K562 (cell line): ENCODE results near the gene SMCO1. TPM values are rescaled to one million over a fixed set of nuclear protein-coding genes. Genes with fewer than 3 reads are reported as not detected.

Source experiments
- DDX20 ChIP-seq: fragments of 450-650 bp; IDR thresholded peaks from 2 replicates; pipeline ENCODE4 v1.6.1; 2016; ENCODE audit warnings: missing genetic modification characterization, low read depth, mild to moderate bottlenecking, missing compliant biosample characterization, moderate library complexity
- GTF2E2 ChIP-seq: fragments of 200-800 bp; sonication (Bioruptor generic); IDR thresholded peaks from 2 replicates; pipeline ENCODE4 v1.6.1; 2016; ENCODE audit warnings: missing genetic modification characterization, missing compliant biosample characterization
- GTF2F1 ChIP-seq: IDR thresholded peaks from 2 replicates; pipeline ENCODE4 v1.6.1; 2011; ENCODE audit warnings: low read depth, low read length, improper control_type of control experiment
- HMG20B ChIP-seq: fragments of 250-450 bp; sonication (Bioruptor Pico); IDR thresholded peaks from 2 replicates; pipeline ENCODE4 v1.5.0; 2021; ENCODE audit warnings: mild to moderate bottlenecking
- HMGN3 ChIP-seq: IDR thresholded peaks from 2 replicates; pipeline ENCODE4 v1.6.1; 2011; ENCODE audit warnings: borderline replicate concordance, low read depth, mild to moderate bottlenecking, mixed read lengths, low read length; ENCODE audit not compliant: insufficient read length; ENCODE audit errors: extremely low read depth
- MCM7 ChIP-seq, 2 experiments: fragments of 450-650 bp; IDR thresholded peaks; 2 replicates each; pipeline ENCODE4 v1.6.1; 2016 to 2018
- MYC ChIP-seq, 2 experiments: fragments of 250-450 bp in 1 of 2; sonication (Bioruptor Pico) in 1 of 2; IDR thresholded peaks; 2 replicates each; pipeline versions ENCODE4 v1.5.1 to v1.6.1; 2012 to 2021; ENCODE audit warnings: low read depth in 2 of 2, borderline replicate concordance in 1 of 2, improper control_type of control experiment in 1 of 2, low read length in 1 of 2, mild to moderate bottlenecking in 1 of 2, moderate library complexity in 1 of 2
- NCOA1 ChIP-seq: fragments of 450-650 bp; IDR thresholded peaks from 2 replicates; pipeline ENCODE4 v1.6.1; 2016; ENCODE audit warnings: low read depth
- NFIC ChIP-seq: fragments of 450-650 bp; IDR thresholded peaks from 2 replicates; pipeline ENCODE4 v1.6.1; 2017; ENCODE audit warnings: mild to moderate bottlenecking, inconsistent platforms
- ZNF639 ChIP-seq, 2 experiments: fragments of 200-800 bp in 1 of 2; sonication (Bioruptor generic) in 1 of 2; sonication (generic) in 1 of 2; formaldehyde crosslinking in 1 of 2; IDR thresholded peaks in 1 of 2; conservative IDR thresholded peaks in 1 of 2; 2 replicates each; pipeline versions ENCODE4 v1.5.0 to v1.6.1; 2016 to 2020; ENCODE audit warnings: missing compliant biosample characterization in 1 of 2, missing genetic modification characterization in 1 of 2, missing genetic modification reagents in 1 of 2
- polyA plus RNA-seq, 8 experiments: library from polyadenylated mRNA; depleted of rRNA in 4 of 8; stranded (reverse) in 5 of 8; unstranded in 3 of 8; fragments of >200 nt; fragmentation: Nextera tagmentation in 2 of 8; fragmentation: Illumina TruSeq in 1 of 8; extraction: Ambion mirVana in 2 of 8; extraction: Trizol in 1 of 8; gene quantifications; 2 replicates each; pipeline versions ENCODE4 v1.2.1 to v1.2.3, GENCODE V29; 2011 to 2014; ENCODE audit warnings: inconsistent platforms in 1 of 8, missing spikeins in 1 of 8
- total RNA-seq, 7 experiments: library from RNA; depleted of rRNA in 6 of 7; stranded (reverse); fragments of >200 nt in 6 of 7; fragmentation: Illumina TruSeq in 2 of 7; extraction: Trizol in 2 of 7; gene quantifications; 2 replicates each; pipeline versions ENCODE4 v1.2.1 to v1.2.3, GENCODE V29; 2011 to 2021; ENCODE audit warnings: low replicate concordance in 1 of 7
- TF ChIP-seq, protein P1 (sequence below): fragments of 200-600 bp; sonication (generic); IDR thresholded peaks from one replicate; pipeline ENCODE4 v1.6.1; 2012; ENCODE audit warnings: mild to moderate bottlenecking, low read depth, low read length, inconsistent platforms

The SMCO1 gene
- total and polyA plus RNA-seq, 9 of the 15 experiments (the other 6 are each of a cell fraction or from before 2014, with no cell fraction given): 0.05 to 0.35 (median 0.12) TPM; not detected in 5

- TF ChIP-seq, protein P1, sequence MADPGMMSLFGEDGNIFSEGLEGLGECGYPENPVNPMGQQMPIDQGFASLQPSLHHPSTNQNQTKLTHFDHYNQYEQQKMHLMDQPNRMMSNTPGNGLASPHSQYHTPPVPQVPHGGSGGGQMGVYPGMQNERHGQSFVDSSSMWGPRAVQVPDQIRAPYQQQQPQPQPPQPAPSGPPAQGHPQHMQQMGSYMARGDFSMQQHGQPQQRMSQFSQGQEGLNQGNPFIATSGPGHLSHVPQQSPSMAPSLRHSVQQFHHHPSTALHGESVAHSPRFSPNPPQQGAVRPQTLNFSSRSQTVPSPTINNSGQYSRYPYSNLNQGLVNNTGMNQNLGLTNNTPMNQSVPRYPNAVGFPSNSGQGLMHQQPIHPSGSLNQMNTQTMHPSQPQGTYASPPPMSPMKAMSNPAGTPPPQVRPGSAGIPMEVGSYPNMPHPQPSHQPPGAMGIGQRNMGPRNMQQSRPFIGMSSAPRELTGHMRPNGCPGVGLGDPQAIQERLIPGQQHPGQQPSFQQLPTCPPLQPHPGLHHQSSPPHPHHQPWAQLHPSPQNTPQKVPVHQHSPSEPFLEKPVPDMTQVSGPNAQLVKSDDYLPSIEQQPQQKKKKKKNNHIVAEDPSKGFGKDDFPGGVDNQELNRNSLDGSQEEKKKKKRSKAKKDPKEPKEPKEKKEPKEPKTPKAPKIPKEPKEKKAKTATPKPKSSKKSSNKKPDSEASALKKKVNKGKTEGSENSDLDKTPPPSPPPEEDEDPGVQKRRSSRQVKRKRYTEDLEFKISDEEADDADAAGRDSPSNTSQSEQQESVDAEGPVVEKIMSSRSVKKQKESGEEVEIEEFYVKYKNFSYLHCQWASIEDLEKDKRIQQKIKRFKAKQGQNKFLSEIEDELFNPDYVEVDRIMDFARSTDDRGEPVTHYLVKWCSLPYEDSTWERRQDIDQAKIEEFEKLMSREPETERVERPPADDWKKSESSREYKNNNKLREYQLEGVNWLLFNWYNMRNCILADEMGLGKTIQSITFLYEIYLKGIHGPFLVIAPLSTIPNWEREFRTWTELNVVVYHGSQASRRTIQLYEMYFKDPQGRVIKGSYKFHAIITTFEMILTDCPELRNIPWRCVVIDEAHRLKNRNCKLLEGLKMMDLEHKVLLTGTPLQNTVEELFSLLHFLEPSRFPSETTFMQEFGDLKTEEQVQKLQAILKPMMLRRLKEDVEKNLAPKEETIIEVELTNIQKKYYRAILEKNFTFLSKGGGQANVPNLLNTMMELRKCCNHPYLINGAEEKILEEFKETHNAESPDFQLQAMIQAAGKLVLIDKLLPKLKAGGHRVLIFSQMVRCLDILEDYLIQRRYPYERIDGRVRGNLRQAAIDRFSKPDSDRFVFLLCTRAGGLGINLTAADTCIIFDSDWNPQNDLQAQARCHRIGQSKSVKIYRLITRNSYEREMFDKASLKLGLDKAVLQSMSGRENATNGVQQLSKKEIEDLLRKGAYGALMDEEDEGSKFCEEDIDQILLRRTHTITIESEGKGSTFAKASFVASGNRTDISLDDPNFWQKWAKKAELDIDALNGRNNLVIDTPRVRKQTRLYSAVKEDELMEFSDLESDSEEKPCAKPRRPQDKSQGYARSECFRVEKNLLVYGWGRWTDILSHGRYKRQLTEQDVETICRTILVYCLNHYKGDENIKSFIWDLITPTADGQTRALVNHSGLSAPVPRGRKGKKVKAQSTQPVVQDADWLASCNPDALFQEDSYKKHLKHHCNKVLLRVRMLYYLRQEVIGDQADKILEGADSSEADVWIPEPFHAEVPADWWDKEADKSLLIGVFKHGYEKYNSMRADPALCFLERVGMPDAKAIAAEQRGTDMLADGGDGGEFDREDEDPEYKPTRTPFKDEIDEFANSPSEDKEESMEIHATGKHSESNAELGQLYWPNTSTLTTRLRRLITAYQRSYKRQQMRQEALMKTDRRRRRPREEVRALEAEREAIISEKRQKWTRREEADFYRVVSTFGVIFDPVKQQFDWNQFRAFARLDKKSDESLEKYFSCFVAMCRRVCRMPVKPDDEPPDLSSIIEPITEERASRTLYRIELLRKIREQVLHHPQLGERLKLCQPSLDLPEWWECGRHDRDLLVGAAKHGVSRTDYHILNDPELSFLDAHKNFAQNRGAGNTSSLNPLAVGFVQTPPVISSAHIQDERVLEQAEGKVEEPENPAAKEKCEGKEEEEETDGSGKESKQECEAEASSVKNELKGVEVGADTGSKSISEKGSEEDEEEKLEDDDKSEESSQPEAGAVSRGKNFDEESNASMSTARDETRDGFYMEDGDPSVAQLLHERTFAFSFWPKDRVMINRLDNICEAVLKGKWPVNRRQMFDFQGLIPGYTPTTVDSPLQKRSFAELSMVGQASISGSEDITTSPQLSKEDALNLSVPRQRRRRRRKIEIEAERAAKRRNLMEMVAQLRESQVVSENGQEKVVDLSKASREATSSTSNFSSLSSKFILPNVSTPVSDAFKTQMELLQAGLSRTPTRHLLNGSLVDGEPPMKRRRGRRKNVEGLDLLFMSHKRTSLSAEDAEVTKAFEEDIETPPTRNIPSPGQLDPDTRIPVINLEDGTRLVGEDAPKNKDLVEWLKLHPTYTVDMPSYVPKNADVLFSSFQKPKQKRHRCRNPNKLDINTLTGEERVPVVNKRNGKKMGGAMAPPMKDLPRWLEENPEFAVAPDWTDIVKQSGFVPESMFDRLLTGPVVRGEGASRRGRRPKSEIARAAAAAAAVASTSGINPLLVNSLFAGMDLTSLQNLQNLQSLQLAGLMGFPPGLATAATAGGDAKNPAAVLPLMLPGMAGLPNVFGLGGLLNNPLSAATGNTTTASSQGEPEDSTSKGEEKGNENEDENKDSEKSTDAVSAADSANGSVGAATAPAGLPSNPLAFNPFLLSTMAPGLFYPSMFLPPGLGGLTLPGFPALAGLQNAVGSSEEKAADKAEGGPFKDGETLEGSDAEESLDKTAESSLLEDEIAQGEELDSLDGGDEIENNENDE: no peak
- TF ChIP-seq MCM7 (IDR thresholded peaks at IDR 0.05) (no peak), ZNF639 (CRISPR knock-in tag; conservative IDR thresholded peaks at IDR 0.05 in 1 of 2, IDR thresholded peaks at IDR 0.05 in 1 of 2) (peak in 1 of 2 experiments; percentile 97; a peak in 2 of 4 replicates), NFIC (peak; percentile 61), MYC (IDR thresholded peaks at IDR 0.05; ENCODE audit: low read depth, low read length) (no peak; the same call in none of the 2 replicates), MYC (CRISPR knock-in tag; IDR thresholded peaks at IDR 0.05; ENCODE audit: borderline replicate concordance, low read depth) (0 out of 2 replicates have a peak, but pooled peaks have one; percentile 48), NCOA1 (peak; percentile 70; the same call in 1 of the 2 replicates), GTF2F1 (no peak), HMG20B (0 out of 2 replicates have a peak, but pooled peaks have one; percentile 23), HMGN3 (peak; percentile 99), DDX20 (no peak), GTF2E2 (tag) (peak; percentile 83; the same call in 1 of the 2 replicates)
Observed at GRCh38 chr3:196503196-196504076, 11.7 kb downstream of the SMCO1 start, which contains the start of gene RNF168 (continued).
